GM18861 (cell line): Measurements from ENCODE around the gene MAP4.

Experiments used
- ATAC-seq: cut with Tn5 transposase; IDR thresholded peaks from one replicate; pipeline ENCODE4 v1.9.1; 2021; ENCODE audit not compliant: unreplicated experiment

MAP4 gene

DNA sequence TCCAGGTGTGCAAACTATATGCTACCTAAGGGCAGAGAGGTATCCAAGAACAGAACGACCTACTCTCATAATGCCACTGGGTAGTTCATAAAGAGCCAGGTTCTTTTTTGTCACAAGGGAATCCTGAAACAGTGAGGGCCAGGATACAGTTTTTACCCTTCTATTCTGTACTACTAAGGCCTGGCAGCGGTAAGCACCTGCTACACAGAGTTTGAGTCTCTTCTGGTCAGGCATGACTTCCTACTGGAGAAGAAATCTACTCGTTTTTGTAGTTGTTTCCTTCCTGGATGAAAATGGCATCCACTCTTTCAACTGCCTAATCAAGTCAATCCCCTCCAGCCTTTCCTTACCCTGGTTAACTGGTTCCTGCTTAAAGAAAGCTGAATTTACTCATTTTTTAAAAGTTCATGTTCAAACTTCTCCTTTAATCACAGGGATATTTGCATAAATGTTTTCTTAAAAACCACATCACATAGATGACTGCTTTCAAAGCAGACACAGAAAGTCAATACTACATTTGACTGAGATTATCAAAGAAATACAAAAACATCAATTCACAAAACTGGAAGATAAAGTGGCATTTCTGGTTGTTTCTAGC is 40.0 kb downstream of the MAP4 start:
- peak; percentile 59 for ATAC-seq

DNA sequence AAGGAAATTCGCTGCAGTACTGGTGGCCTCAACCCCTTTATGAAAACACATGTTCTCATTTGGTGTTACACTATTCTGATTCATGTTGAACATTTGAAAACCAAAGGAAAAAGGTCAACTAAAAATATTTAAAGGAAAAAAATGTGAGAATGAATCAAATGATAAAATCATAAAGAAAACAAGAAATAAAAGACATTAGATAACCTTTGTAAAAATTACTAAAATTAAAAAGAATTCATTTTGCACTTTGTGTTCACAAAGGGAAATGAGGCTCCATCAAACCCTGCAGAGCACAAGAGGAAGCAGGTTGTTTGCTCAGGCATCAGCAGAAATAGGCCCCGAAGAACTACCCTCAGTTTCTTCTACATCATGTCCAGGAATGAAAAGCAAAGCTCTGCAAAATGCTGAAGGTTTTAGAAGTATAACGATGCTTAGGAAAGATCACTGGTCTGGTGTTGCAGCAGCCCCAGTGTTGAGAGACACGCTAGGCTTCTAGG is 41.2 kb downstream of the MAP4 start:
- no peak for ATAC-seq

DNA sequence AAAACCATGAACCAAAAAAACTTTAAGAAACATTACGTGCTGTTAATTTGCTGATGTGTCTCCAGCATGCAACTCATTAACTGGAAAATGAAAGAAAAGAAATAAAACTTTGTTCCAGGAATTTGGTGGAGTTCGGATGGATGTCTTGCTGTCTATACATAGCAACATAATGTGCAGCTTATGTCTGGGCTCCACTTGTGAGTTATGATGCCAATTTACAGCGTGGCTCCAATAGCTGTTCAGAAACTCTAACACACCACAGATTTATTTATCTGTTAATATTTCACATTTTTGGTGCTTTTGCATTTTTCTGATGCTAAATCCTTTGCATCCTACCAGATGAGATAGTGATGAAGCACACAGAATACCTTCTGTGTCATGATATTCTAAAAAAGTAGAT is 45.1 kb downstream of the MAP4 start:
- ATAC-seq, result no peak

DNA sequence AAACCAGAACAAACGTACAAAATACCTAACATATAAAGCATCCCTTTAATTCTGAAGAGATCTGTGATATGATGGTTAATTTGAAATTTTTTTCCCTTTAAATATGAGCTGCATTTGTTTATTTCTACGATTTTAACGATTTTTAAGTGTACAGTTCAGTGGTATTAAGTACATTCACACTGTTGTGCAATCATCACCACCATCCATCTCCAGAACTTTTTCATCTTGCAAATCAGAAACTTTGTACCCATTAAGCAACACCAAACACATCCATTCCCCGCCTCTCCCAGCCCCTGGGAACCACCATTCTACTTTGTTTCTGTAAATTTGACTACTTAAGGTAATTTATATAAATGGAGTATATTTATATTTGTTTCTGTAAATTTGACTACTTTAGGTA is 51.5 kb downstream of the MAP4 start:
- no peak for ATAC-seq

DNA sequence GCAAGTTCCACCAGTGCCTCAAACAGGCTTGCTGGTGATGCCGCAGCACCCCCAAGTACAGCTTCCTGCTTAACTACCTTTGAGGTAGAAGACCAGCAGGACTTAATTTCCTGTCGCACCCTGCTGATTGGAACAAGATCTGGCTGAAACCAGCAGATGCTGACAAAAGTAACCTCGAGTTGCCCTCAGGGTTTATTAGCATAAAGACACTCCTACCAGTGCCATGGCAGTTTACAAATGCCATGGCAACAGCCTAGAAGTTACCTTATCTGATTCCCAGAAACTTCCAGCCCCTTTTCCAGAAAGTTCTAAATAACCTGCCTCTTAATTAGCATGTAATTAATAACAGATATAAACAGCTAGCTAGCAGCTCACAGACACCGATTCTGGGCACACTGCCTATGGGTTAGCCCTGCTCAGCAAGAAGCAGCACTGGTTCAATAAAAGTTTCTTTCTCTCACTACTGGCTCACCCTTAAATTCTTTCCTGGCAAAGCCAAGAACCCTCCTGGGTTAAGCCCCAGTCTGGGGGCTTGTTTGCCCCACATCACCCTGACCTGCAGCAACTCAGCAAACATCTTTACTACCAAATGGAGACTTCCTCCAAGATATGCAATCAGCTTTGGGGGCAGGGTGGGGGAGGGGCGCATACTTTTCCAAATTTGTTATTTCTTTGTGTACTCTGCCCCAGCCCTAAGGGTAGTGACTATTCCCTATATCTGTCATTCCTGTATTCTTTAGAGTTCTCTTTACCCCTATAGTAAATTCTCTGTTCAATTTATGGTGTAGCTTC is 54.2 kb downstream of the MAP4 start:
- ATAC-seq, result no peak

DNA sequence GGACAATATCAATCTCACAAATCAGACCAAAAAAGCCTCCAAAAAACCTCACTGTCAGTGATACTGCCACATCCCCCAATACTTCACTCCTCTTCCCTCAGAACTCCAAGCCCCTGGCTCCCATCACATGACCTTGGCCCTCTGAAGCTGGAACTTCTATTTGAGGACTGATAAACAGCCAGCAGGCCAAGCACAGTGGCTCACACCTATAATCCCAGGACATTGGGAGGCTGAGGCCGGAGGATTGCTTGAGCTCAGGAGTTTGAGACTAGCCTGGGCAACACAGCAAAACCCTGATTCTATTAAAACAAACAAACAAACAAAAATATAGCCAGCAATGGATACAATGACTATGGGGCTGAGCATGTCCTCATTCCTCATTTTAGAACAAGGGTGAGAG is 55.2 kb downstream of the MAP4 start:
- ATAC-seq, result no peak

DNA sequence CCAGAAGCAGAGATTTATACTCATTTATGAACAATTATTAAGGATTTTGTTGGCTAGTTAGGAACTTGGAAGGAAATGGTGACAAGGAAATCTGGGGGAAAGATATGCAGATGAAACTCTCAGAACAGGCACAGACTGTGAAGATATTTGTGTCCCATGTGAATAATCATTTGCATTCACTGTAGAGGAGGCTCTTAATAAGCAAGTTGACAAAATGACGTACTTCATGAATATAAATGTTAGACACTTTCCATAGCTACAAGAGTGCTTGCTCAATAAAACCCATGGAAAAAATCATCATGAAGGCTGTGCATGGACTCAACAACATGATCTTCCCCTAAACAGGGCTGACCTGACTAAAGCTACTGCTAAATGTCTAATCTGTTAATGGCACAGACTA is 59.7 kb downstream of the MAP4 start:
- ATAC-seq, result no peak

DNA sequence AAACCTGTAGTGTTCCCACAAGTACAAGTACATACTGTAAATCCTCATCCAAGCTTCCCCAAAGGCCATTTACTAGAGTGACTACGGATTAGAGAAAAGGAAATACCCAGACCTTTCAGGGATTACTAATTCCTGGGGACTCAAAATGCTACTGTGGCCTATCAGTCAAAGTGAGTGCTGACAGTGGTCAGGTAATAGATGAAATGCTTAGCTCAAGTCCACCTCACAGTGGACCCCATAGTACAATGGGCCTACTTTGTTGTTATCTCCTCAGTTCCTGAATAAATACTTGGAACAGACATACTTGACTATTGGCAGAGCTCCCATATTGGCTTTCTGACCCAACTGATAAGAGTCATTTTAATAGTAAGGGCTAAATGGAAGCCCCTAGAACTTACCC is 61.6 kb downstream of the MAP4 start:
- ATAC-seq, result no peak

DNA sequence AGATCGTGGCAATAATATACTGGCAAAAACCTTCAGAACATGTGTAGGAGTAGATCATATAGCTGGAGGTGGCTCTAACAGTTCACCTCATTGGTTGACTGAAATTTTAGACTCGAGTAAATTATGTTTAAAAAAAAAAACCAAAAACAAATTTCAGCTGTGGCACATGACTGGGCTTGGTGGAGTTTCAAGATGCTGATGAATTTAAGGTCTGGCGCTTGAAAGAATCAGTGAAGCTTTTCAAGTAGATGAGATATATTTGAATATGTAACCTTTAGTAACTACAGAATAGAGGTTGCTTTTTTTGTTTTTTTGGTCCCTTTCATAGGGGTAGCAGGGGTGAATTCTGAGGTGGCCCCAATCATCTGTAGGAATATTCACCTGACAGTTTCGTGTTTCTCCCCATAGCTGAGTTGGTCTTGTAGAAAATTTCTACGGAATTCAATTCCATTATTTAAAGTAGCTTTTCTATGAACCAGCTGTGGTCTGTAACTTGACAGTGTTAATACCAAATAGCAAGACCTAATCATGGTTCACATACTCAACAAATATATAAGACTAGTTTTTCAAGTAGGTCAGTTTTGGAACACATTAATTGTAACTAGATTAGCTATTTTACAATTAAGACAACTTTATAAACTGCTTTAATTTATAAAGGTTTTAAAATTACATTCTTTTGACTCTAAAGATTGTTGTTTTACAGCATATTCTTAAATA is 65.6 kb downstream of the MAP4 start:
- peak; percentile 35 for ATAC-seq

DNA sequence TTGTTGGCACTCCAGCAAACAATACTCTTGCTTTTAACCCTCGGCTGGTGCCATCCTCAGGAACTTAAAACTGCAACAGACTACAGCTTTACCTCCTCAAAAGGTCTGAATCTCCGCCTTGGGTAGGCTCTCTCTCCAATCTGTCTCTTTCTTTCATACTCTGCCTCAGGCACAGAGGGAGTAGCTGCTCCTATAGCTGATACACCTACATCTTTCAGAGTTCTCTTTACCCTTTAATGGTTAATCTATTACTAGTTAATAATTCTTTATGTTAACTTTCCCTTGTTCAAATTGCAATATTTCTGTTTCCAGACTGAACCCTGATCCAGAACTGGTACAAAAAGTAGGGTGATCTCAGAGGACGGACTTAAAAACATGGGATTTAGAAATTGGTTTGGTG is 66.2 kb downstream of the MAP4 start:
- peak; percentile 64 for ATAC-seq

DNA sequence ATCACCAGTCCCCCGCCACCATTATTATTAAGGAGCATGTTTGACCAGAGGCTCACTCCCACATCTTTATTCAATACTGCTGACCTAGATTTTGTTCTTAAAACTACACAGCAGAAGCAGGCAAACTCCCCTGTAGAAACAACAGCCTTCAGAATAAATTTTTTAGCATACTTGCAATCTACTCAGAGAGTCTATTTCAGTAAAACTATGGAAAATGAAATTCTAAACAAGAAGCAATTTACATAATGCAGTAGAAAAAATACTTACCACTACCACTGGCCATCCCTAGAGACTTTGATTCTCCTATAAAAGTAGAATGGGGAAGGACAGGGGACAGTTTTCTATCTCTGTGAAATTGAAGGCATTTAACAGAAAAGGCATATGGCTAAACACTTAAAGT is 76.0 kb downstream of the MAP4 start:
- ATAC-seq, result no peak

DNA sequence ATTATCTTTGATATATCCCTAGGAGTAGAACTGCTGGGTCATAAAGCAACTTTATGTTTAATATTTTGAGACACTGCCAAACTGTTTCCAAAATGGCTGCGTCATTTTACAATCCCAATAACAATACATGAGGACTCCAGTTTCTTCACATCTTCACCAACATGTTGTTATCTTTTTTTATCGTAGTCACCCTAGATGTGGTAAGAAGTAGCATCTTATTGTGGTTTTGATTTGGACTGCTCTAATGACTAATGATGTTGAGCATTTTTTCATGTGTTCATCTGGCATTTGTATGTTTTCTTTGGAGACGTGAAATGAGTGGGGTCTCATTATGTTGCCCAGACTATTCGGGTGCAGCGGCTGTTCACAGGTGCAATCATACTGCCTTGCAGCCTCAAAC is 83.8 kb downstream of the MAP4 start:
- no peak for ATAC-seq

DNA sequence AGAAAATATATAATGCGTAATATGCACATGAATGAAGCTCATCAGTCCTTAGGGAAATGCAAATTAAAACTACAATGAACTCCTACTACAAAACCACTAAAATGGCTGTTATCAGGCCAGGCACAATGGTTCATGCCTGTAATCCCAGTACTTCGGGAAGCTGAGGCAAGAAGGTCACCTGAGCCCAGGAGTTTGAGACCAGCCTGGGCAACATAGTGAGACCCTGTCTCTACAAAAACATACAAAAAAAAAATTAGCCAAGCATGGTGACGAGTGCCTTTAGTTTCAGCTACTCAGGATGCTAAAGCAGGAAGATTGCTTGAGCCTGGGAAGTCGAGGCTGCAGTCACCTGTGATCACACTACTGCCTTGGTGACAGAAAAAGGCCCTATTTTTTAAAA is 85.2 kb downstream of the MAP4 start:
- ATAC-seq, result no peak

DNA sequence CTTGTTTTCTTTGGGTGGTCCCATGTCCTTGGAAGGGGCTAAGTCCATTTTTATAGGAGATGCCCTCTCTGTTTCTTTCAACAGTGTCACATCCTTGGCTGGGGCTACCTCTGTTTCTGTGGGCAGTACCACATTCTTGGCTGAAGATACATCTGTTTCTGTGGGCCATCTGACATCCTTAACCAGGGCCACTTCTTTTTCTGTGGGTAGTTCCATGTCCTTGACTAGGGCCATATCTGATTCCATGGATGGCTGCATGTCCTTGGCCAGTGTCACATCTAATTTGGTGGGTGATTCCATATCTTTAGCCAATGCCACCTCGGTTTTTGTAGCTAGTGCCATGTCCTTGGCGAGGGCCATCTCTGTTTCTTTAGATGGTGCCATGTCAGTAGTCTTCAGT is 99.5 kb downstream of the MAP4 start:
- ATAC-seq, result no peak

DNA sequence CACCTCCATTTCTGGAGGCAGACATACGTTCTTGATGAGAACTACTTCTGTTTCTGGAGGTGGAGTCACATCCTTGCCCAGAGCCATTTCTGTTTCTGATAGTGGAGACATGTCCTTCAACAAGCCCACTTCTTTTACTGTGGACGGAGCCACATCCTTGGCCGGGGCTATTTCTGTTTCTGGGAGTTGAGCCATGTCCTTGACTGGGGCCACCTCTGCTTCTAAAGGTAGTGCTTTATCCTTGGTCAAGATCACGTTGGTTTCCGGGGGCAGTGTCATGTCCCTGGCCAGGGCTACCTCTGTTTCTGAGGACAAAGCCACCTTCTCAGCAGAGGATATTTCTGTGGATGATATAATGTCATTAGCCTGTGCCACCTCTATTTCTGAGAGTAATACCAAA is 100.0 kb downstream of the MAP4 start:
- ATAC-seq, result no peak

DNA sequence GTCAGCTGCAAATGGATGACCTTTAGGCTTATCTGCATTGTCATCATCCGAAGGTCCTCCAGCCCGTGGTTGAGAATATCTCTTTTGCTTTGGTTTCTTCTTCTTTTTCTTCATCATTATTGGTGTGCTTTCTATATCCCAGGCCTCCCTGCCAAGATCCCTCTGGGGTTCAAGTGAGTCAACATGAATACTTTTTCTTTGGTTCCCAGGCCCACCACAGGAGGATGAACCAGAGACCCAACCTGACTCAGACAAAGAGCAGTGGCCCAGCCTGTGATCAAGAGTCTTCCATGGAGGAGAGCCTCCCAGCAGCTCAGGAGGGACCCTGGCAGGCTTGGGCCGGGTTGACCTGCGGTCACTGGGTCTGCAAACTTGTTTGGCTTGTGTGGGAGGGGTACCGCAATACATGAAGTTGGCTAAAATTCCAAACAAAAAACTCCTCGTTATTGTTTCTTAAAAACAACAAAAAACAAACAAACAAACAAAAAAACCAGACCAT is 104.2 kb downstream of the MAP4 start:
- ATAC-seq, result no peak

DNA sequence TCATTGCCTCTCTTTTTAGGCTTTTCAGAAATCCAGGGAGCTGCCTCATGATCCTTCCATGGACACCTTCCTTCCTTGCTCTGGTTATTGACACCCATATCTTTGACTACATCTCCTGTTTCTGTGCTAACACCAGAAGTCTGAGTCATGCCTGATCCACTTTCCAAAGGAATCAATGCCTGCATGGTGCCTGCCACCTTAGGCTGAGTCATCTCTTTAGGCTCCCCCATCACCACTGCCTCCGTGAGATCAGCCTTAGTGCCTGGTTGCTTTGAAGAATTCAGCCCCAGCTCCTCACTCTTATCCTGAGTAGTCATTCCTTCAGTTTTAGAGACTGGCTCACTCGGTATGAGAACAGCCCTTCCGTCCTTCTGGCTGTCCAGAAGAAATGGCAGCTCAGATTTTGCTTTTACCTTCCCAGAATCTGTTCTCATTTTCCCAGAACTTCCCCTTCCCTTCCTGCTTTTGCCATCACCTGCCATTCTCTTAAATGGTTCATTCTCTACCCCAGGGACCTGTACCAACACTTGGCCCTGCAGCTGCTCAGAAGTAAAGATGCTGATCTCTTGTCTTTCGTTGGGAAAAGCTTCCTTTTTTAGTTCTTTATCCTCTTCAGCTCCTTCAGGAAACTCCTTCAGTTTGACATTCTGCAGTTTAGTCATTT is 105.3 kb downstream of the MAP4 start:
- no peak for ATAC-seq

DNA sequence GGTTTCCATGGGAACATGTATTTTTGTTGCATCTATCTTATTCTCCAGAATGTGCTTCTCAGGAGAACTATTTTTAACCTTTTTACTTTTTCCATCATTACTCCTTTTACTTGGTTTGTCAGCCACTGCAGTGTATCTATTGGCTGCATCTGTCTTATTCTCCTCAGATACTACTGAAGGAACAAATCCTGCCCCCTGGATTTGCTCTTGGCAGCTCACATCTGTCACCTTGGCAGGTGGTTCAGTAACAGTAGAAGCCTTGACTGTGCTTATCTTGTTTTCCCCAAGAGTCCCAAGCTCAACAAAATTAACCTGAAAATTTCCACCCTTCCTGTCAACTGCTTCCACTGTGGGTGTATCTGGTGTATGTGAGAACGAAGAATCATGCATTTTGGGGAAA is 106.0 kb downstream of the MAP4 start:
- ATAC-seq, result no peak

DNA sequence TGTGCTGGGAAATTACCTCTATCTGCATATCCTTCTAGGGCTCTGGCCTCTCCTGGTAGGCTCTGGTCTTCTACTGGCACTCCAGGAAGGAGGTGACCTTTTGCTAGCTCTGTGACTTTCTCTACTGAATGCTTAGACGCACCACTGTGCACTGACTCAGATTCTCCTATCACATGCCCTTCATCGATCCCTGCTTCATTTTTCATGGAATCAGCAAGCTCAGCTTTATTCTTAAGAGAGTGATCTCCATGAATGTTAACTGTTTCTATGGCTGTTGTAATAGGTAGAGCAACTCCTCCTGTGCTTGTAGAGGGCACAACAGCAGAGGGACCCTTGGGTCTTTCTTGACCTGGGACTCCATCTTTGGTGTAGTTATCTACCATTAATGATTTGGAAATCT is 106.6 kb downstream of the MAP4 start:
- no peak for ATAC-seq

DNA sequence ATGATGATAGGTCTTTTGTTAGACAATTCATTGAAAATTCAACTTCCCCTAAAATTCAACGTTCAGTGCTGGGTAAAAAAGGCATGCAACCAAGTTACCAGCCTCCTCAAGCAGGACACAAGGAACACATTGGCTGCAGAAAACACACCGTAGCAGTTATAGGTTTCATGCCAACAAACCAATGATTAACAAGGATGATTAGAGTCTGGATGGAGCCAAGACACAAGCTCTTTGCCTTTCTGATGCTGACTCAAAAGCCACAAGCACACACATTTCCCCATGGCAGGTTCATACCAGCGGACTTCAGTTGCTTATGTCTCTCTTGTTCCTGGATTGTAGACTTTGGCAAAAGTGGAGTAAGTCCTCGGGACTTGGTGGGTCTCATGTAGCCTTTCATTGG is 107.5 kb downstream of the MAP4 start:
- ATAC-seq, result no peak

DNA sequence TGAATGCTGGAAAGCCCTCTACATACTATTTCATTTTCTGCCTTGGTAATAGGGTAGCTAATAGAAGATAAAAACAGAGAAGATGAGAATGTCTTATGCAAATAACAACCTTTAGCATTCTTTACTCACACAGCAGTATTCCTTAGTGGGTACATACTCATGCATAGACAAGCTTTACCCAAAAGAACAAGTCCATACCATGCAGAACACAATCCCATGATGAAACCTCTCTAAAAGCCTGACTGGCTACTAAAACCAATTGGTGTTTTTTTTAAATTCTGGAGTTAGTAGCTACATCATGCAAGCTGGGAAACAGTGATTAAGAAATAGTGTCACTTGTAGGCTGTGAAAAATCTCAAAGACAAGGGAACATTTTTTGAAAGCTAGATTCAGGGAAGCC is 108.4 kb downstream of the MAP4 start:
- no peak for ATAC-seq
